ENCODE results near the gene CYS1.

CYS1 gene

GRCh38 chr2:10046931-10047330 lies 33.3 kb downstream of the CYS1 start:
- CTCF ChIA-PET: interaction anchor here (0.5 to 12.4 kb wide), 19 partner anchors 8 to 388 kb away, joined by 3 to 293 read pairs (median 5); no protein-coding TSS in a partner anchor
- POLR2A ChIA-PET: no interaction called here
- no peak for TF ChIP-seq CTCF (IDR thresholded peaks at IDR 0.05; ENCODE audit: insufficient read depth, low read length, missing control alignments)
- DNase-seq (ENCODE audit: low read depth, low spot score): no peak
- H3K4me3 ChIP-seq (ENCODE audit: low read depth, low read length): no peak overlapping the region

GRCh38 chr2:10045561-10046355 lies 34.5 kb downstream of the CYS1 start:
- no peak overlapping the region for H3K4me3 ChIP-seq (ENCODE audit: low read depth, low read length)
- DNase-seq (ENCODE audit: low read depth, low spot score): no peak
- CTCF ChIA-PET: interaction anchor here (0.7 to 12.4 kb wide), 8 partner anchors 10 to 275 kb away, joined by 3 to 293 read pairs (median 48); no protein-coding TSS in a partner anchor
- no peak for TF ChIP-seq CTCF (IDR thresholded peaks at IDR 0.05; ENCODE audit: insufficient read depth, low read length, missing control alignments)
- POLR2A ChIA-PET: no interaction called here

- ChIA-PET POLR2A (no interaction called here), CTCF (interaction anchor here (1.1 to 12.4 kb wide), 5 partner anchors 9 to 274 kb away, joined by 3 to 293 read pairs (median 18); no protein-coding TSS in a partner anchor)
- no peak for DNase-seq (ENCODE audit: low read depth, low spot score)
- H3K4me3 ChIP-seq (ENCODE audit: low read depth, low read length): peak overlapping the region; percentile 64
- no peak for TF ChIP-seq CTCF (IDR thresholded peaks at IDR 0.05; ENCODE audit: insufficient read depth, low read length, missing control alignments)
These were observed 36.2 kb downstream of the CYS1 start for GRCh38 chr2:10043906-10044601.

- ChIA-PET POLR2A (no interaction called here), CTCF (interaction anchor here (1.1 to 12.4 kb wide), 5 partner anchors 14 to 273 kb away, joined by 4 to 293 read pairs (median 5); no protein-coding TSS in a partner anchor)
- H3K4me3 ChIP-seq (ENCODE audit: low read depth, low read length): peak within 1 kb of the TSS; percentile 64
- DNase-seq (ENCODE audit: low read depth, low spot score): no peak
- no peak for TF ChIP-seq CTCF (IDR thresholded peaks at IDR 0.05; ENCODE audit: insufficient read depth, low read length, missing control alignments)
These were observed 36.8 kb downstream of the CYS1 start, which contains the start of gene KLF11 for GRCh38 chr2:10043256-10043905. Gene KLF11, plus strand, starts transcription at chr2:10043550. Its CDS starts 167 bp downstream, at chr2:10043717.

- no peak for TF ChIP-seq CTCF (IDR thresholded peaks at IDR 0.05; ENCODE audit: insufficient read depth, low read length, missing control alignments)
- DNase-seq (ENCODE audit: low read depth, low spot score): no peak
- peak overlapping the region; percentile 54 for H3K4me3 ChIP-seq (ENCODE audit: low read depth, low read length)
- ChIA-PET POLR2A (no interaction called here), CTCF (interaction anchor here (1.5 to 12.4 kb wide), 4 partner anchors 13 to 241 kb away, joined by 4 to 293 read pairs (median 132); no protein-coding TSS in a partner anchor)
These were observed 37.7 kb downstream of the CYS1 start for GRCh38 chr2:10042301-10043161.

All from AG04449 (cell line).